Frontal cortex (tissue), 4 donors: ENCODE data around the gene SPDYE4. TPM values are rescaled to one million over a fixed set of nuclear protein-coding genes. Genes with fewer than 3 reads are reported as not detected.

Experiments used
- DNase-seq, 2 donors: peaks; one replicate each; pipeline ENCODE4 v3.0.0; 2012; ENCODE audit warnings: low spot score in 2 of 2
- FAIRE-seq: peaks from 2 replicates; lab custom pipeline; 2012; peaks lifted over from hg19 to GRCh38; lab: Jason Lieb, UNC
- total RNA-seq: library from RNA; depleted of rRNA; stranded (reverse); fragments of >200 nt; gene quantifications from one replicate; pipeline ENCODE4 v1.2.3, GENCODE V29; 2014
- donor health status: control.
- donor health status: control.
- donor health status: control.

Gene SPDYE4
- total RNA-seq, 1 donor from 2014 or later, result not detected

DNA sequence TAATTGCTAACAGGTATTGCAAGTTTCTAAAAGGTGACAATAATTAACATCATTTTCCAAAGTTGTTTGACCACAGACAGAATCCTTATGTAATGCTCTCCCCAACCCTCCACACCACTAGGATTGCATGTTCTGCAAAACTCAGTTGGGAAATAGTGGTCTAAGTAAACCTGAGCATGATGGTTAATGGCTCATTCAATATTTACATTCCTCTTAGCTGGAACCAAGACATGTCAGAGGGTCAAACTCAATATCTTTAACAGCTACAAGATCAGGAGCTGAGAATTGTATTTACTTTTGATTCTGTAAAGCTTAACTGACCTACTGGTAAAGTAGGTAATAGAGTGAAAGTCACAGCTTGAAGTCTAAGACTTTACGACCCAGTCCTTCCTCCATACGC is 30.7 kb upstream of the SPDYE4 start:
- DNase-seq (no peak), FAIRE-seq (no peak)

- no peak for FAIRE-seq
- peak in 1 of 2 donors; percentile 67 for DNase-seq
These were observed 27.4 kb upstream of the SPDYE4 start for GRCh38 chr17:8785547-8786413.

- FAIRE-seq (no peak), DNase-seq (no peak)
These were observed 23.8 kb upstream of the SPDYE4 start for GRCh38 chr17:8782176-8782575.

- FAIRE-seq (no peak), DNase-seq (no peak)
These were observed 23.4 kb upstream of the SPDYE4 start for GRCh38 chr17:8781776-8782175.

DNA sequence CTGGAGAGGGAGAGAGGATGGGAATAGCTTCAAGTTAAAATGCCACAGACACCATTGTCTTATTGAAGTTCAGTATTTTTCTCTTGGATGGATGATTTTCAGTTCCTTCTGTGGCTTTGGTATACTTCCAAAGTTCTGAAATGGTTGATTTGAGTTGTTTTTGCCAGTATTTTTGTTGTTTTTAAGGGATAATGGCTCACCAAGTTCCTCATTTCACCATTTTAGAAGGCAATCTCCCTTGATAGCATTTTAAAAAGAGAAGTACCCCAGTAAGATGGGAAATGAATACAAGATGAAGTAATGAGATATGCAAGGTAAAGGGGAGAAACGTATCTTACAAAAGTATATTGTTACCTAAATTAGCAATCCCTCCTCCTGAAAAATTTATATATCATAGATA is 18.5 kb upstream of the SPDYE4 start:
- DNase-seq, result no peak
- FAIRE-seq, result no peak

GRCh38 chr17:8776248-8776647 is 17.9 kb upstream of the SPDYE4 start:
- DNase-seq, result no peak
- FAIRE-seq, result no peak

GRCh38 chr17:8766731-8767130 is 8.4 kb upstream of the SPDYE4 start:
- no peak for FAIRE-seq
- DNase-seq, result no peak

- FAIRE-seq, result no peak
These were observed 3.7 kb upstream of the SPDYE4 start for GRCh38 chr17:8762012-8762411.

DNA sequence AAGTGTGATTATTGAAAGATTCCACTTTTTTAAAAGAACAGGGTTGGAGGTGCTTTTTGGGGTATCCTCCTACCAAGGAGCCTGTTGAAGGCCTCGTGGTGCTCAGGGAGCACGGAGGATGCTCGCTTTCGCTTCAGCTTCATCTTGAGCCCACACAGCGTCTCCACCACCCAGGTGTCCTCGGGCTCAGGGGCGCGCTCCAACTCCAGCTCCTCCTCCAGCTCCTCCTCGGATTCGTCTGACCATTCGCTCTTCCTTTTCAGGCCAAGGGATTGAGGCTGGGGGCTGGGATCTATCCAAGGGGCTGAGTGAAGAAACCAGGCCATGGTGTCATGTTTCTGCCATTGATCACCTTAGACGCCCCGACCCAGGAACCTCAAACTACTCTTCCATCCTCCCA is 1.2 kb downstream of the SPDYE4 start:
- DNase-seq, result no peak
- no peak for FAIRE-seq

More at GRCh38 chr17:8762012-8762411, 3.7 kb upstream of the SPDYE4 start:
- no peak for DNase-seq

DNA sequence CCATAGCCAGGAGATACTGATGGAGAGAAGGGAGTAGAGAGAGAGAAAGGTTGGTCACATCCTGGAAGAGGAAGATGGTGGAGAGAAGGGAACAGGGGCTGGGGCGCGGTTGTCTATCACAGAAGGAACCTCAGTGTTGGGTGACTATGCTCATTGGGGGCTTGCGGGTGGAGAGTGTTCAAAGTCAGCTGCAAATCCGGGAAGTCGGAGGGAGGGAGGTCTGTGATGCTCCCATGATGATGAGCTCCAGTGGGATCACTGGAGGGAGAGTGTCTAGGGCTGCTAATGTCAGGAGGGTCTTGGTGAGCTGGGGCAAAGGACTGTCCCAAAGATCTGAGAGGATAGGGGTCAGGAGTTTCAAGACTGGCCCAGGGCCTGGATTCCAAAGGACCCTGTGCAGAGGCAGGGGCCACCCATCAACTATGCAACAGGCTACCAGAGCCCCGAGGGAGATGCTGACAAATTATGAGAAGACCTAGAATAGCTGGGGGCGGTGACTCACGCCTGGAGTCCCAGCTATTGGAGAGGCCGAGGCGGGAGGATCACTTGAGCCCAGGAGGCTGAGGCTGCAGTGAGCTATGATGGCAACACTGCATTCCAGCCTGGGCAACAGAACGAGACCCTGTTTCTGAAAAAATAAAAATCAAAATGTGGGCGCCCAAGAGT is 2.6 kb downstream of the SPDYE4 start:
- no peak for FAIRE-seq
- no peak for DNase-seq

DNA sequence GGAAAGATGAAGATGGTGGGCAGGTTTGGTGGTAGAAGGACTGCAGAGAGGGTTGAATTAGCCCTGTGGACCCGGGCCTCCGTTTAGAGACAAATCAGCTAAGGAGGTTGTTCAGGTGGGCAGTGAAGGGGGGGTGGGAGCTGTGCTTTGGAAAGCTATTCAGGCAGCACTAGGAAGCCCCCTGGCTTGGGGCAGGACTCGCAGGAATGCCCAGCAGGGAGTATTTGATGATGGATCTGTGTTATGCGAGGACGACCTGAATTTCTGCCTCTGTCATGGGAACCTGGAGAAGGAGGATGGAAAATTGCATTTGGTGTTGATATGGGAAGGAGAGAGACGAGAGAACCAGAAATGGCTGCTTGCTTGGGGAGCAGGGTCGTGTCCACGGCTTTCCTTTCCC is 3.5 kb downstream of the SPDYE4 start:
- DNase-seq (no peak), FAIRE-seq (no peak)

GRCh38 chr17:8753976-8754440 is 4.3 kb downstream of the SPDYE4 start:
- no peak for FAIRE-seq
- DNase-seq, result no peak

GRCh38 chr17:8753136-8753975 is 5.0 kb downstream of the SPDYE4 start:
- DNase-seq (no peak), FAIRE-seq (no peak)

DNA sequence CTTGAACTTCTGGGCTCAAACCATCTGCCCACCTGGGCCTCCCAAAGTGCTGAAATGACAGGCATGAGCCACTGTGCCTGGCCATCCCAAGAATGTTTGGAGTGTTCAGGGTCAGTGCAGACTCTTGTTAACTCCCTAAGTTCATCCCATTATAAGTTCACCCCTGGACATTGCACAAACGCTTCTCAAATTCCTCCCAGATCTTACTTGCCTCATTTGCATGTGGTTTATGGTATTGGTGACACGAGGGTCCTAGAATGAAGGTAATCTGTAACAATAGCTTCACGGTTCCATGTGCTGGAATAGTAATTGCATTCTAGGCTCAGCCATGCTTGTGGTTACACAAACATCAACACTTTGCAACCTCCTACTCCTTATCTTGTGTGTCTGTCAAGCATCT is 8.7 kb downstream of the SPDYE4 start:
- FAIRE-seq (no peak), DNase-seq (no peak)

GRCh38 chr17:8747742-8748141 is 10.6 kb downstream of the SPDYE4 start:
- no peak for FAIRE-seq

DNA sequence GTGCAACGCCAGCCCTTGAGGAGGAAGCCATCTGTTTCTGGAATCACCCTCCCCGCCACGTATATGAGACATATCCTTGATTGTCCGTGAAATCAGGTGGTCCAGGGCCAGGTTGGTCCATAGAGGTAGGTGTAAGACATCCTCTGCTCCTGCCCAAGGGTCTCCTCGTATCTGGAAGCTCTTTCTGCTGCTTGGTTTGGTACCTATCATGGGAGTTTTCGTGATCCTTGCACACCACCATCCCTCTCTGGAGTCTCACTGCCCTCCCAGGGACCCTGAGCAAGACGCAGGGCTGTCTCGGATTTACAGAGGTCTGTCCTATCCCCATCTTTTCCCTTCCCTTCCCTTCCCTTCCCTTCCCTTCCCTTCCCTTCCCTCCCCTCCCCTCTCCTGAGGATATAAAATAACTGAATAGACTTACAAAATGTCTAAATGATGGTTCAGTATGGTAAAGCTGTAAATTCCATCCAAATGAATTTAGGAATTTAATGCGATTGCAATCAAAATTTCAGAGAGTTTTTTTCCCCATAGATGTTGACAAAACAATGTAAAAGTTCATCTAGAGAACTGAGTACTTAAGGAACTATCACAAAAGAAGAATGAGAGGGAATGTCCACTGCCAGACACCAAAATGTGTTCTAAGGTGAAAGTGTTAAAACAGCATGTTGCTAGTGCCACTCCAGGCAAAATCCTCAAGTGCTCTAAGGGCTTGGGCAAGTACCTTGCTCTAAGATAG is 11.7 kb downstream of the SPDYE4 start:
- DNase-seq, result no peak

More at GRCh38 chr17:8747742-8748141, 10.6 kb downstream of the SPDYE4 start:
- DNase-seq, result no peak

DNA sequence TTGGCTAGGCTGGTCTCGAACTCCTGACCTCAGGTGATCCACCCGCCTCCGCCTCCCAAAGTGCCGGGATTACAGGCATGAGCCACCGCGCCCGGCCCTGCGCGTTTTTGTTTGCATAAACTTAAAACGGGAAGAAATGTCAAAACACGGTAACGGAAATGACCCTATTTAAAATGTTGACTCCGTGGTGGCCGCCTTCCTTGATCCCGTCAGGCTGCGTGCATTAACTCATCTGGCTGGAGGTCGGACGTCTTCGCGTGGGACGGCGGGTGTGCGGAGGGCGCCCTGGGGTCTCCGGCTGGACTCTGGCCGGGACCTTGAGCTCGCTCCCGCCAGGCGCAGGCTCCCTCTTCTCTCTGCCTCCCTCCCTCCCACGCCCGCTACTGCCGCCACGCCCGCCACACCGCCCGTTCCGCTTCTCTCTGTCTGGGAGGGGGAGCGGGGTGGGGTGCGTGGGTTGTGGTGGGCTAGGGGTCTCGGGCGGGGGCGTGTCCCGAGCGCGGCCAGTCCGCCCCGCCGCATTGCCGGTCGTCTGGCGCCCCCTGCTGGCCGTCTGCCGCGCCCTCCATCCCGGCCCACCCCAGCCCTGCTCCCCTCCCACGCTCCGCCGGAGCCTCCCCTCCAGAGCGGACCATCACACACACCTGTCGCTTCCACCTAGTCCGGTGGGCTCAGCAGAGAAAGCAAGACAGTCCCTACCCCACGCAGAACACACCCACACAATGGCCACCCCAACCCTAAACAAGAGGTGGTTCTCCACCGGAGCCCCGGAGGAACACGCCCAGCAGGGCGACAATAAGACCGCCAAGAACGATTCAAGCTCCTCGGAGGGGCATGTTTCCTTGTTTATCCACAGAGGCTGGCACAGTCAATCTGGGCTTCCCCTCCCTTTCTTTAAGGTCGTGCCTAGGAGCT is 12.5 kb downstream of the SPDYE4 start:
- DNase-seq (peak; percentile 88 to 93), FAIRE-seq (no peak)

More for the DNA sequence above, 11.7 kb downstream of the SPDYE4 start:
- no peak for FAIRE-seq

GRCh38 chr17:8744086-8744785 is 14.1 kb downstream of the SPDYE4 start:
- FAIRE-seq (no peak), DNase-seq (no peak)
